ENCODE results near the gene OR10H1. TPM values are rescaled to one million over a fixed set of nuclear protein-coding genes. Genes with fewer than 3 reads are reported as not detected.

OR10H1 gene
- total and polyA plus RNA-seq, 9 of the 15 experiments (the other 6 are each of a cell fraction or from before 2014, with no cell fraction given), result not detected

DNA sequence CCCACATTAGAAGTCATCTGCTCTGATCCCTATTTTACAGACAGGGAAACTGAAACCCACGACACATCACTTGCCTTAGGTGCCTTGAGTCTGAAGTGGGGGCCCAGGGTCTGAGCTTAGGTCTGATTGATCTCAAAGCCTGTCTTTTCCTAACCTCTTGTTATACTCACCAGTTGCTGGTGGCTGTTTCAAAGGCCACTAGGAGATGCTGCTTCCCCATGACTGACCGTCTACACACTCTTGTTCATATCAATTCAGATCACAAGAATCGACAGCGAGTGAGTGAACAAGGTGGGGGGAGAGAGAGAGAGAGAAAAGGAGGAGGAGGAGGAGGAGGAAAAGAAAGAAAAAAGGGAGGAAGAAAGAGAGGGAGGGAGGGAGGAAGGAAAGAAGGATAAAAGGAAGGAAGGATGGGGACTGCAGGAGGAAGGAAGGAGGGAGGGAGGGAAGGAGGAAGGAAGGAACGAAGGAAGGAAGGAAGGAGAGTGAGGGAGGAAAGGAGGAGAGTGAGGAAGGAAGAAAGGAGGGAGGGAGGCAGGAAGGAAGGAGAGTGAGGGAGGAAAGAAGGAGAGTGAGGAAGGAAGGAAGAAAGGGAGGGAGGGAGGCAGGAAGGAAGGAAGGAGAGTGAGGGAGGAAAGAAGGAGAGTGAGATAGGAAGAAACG, 3.3 kb downstream of the OR10H1 start (continued):
- TF ChIP-seq, protein P1, sequence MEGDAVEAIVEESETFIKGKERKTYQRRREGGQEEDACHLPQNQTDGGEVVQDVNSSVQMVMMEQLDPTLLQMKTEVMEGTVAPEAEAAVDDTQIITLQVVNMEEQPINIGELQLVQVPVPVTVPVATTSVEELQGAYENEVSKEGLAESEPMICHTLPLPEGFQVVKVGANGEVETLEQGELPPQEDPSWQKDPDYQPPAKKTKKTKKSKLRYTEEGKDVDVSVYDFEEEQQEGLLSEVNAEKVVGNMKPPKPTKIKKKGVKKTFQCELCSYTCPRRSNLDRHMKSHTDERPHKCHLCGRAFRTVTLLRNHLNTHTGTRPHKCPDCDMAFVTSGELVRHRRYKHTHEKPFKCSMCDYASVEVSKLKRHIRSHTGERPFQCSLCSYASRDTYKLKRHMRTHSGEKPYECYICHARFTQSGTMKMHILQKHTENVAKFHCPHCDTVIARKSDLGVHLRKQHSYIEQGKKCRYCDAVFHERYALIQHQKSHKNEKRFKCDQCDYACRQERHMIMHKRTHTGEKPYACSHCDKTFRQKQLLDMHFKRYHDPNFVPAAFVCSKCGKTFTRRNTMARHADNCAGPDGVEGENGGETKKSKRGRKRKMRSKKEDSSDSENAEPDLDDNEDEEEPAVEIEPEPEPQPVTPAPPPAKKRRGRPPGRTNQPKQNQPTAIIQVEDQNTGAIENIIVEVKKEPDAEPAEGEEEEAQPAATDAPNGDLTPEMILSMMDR (IDR thresholded peaks at IDR 0.05 in 2 of 3, conservative IDR thresholded peaks at IDR 0.05 in 1 of 3; ENCODE audit: insufficient read depth in 2 of 3, low read depth in 1 of 3, low read length in 3 of 3), result peak; percentile 34 to 67 (median 49); a peak in 5 of 6 replicates
- TF ChIP-seq, protein P2, sequence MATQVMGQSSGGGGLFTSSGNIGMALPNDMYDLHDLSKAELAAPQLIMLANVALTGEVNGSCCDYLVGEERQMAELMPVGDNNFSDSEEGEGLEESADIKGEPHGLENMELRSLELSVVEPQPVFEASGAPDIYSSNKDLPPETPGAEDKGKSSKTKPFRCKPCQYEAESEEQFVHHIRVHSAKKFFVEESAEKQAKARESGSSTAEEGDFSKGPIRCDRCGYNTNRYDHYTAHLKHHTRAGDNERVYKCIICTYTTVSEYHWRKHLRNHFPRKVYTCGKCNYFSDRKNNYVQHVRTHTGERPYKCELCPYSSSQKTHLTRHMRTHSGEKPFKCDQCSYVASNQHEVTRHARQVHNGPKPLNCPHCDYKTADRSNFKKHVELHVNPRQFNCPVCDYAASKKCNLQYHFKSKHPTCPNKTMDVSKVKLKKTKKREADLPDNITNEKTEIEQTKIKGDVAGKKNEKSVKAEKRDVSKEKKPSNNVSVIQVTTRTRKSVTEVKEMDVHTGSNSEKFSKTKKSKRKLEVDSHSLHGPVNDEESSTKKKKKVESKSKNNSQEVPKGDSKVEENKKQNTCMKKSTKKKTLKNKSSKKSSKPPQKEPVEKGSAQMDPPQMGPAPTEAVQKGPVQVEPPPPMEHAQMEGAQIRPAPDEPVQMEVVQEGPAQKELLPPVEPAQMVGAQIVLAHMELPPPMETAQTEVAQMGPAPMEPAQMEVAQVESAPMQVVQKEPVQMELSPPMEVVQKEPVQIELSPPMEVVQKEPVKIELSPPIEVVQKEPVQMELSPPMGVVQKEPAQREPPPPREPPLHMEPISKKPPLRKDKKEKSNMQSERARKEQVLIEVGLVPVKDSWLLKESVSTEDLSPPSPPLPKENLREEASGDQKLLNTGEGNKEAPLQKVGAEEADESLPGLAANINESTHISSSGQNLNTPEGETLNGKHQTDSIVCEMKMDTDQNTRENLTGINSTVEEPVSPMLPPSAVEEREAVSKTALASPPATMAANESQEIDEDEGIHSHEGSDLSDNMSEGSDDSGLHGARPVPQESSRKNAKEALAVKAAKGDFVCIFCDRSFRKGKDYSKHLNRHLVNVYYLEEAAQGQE (IDR thresholded peaks at IDR 0.05; ENCODE audit: borderline replicate concordance), result peak; percentile 68
- TF ChIP-seq, protein P2 (CRISPR knock-in tag; IDR thresholded peaks at IDR 0.05; ENCODE audit: low read depth), result no peak
- TF ChIP-seq ZBTB26 (CRISPR knock-in tag; IDR thresholded peaks at IDR 0.05) (0 out of 2 replicates have a peak, but pooled peaks have one; percentile 39), HDAC1 (IDR thresholded peaks at IDR 0.05) (0 out of 4 replicates have a peak, but pooled peaks of 1 of the 2 experiments have one; percentile 26), CBX1 (IDR thresholded peaks at IDR 0.05; ENCODE audit: low read depth) (no peak), SMC3 (conservative IDR thresholded peaks at IDR 0.05; ENCODE audit: insufficient read depth, low read depth, low read length) (0 out of 2 replicates have a peak, but pooled peaks have one; percentile 21)
- TF ChIP-seq, protein P3, sequence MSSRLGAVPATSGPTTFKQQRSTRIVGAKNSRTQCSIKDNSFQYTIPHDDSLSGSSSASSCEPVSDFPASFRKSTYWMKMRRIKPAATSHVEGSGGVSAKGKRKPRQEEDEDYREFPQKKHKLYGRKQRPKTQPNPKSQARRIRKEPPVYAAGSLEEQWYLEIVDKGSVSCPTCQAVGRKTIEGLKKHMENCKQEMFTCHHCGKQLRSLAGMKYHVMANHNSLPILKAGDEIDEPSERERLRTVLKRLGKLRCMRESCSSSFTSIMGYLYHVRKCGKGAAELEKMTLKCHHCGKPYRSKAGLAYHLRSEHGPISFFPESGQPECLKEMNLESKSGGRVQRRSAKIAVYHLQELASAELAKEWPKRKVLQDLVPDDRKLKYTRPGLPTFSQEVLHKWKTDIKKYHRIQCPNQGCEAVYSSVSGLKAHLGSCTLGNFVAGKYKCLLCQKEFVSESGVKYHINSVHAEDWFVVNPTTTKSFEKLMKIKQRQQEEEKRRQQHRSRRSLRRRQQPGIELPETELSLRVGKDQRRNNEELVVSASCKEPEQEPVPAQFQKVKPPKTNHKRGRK (tag; IDR thresholded peaks at IDR 0.05), result peak; percentile 91
